OCI-LY3 (cell line): ENCODE measurements around the gene TMEM69.

Experiments used
- H2AFZ ChIP-seq: fragments of 200-600, 300-600 bp; shearing (Covaris generic); 2 replicates; pipeline ENCODE4 v1.6.0; 2014; ENCODE audit warnings: antibody characterized with exemption, low read depth, low read length
- H3K27ac ChIP-seq: fragments of 200-600, 300-600 bp; sonication (generic); 2 replicates; pipeline ENCODE4 v1.5.1; 2014; ENCODE audit warnings: mild to moderate bottlenecking, low read length, moderate library complexity, mixed read lengths
- H3K27me3 ChIP-seq: fragments of 200-600, 300-600 bp; sonication (generic); 2 replicates; pipeline ENCODE4 v1.6.1; 2014; ENCODE audit warnings: low read depth, low read length, mixed read lengths
- H3K36me3 ChIP-seq: fragments of 200-600, 300-600 bp; sonication (generic); replicated peaks from 2 replicates; pipeline ENCODE3; 2014; ENCODE audit warnings: low read depth, low read length, mixed read lengths
- H3K4me1 ChIP-seq: fragments of 300-600, 200-600 bp; sonication (generic); 2 replicates; pipeline ENCODE4 v1.6.1; 2014; ENCODE audit warnings: low read length, mixed read lengths
- H3K4me2 ChIP-seq: fragments of 200-600, 300-600 bp; sonication (generic); 2 replicates; pipeline ENCODE4 v1.6.1; 2014; ENCODE audit warnings: low read length, mixed read lengths
- H3K4me3 ChIP-seq: fragments of 300-600, 200-600 bp; sonication (generic); 2 replicates; pipeline ENCODE4 v1.5.1; 2014; ENCODE audit warnings: antibody characterized with exemption, mild to moderate bottlenecking, low read length, moderate library complexity
- H3K79me2 ChIP-seq: fragments of 300-600, 200-600 bp; shearing (Covaris generic); 2 replicates; pipeline ENCODE4 v1.6.1; 2014; ENCODE audit warnings: mild to moderate bottlenecking, low read length, mixed read lengths
- H3K9ac ChIP-seq: fragments of 300-600, 200-600 bp; shearing (Covaris generic); 2 replicates; pipeline ENCODE4 v1.6.0; 2014; ENCODE audit warnings: mild to moderate bottlenecking, low read length, moderate library complexity
- H3K9me3 ChIP-seq: fragments of 200-600, 300-600 bp; shearing (Covaris generic); 2 replicates; pipeline ENCODE4 v1.6.1; 2014; ENCODE audit warnings: low read length, mixed read lengths; ENCODE audit not compliant: insufficient read depth
- H4K20me1 ChIP-seq: fragments of 200-600, 300-600 bp; sonication (generic); 2 replicates; pipeline ENCODE4 v1.6.1; 2016; ENCODE audit warnings: low read length, mixed read lengths; ENCODE audit not compliant: insufficient read depth
- EZH2phosphoT487 ChIP-seq: fragments of 200-600 bp; shearing (Covaris generic); IDR thresholded peaks from 2 replicates; pipeline ENCODE4 v1.6.1; 2018; ENCODE audit warnings: antibody characterized with exemption, mixed run types, low read depth
- TF ChIP-seq, protein P1 (sequence below): fragments of 200-600, 300-600 bp; sonication (generic); IDR thresholded peaks from 2 replicates; pipeline ENCODE4 v1.5.1; 2014; ENCODE audit warnings: antibody characterized with exemption, low read length, low read depth

Gene TMEM69

GRCh38 chr1:45684402-45684801 lies 3.6 kb upstream of the TMEM69 start:
- Histone ChIP-seq H3K4me3 (no peak overlapping the region), H3K27ac (no peak overlapping the region), H3K9me3 (no peaks in the 10 kb centered on the region), H3K27me3 (no peaks in the 10 kb centered on the region), H3K79me2 (peaks cover 89% of the 10 kb centered on the region), H2AFZ (no peak overlapping the region), H3K4me2 (peak overlapping the region; percentile 67), H3K9ac (peak overlapping the region; percentile 99; the same call in 1 of the 2 replicates), H3K36me3 (no peaks in the 10 kb centered on the region), H4K20me1 (peaks cover 28% of the 10 kb centered on the region), H3K4me1 (peaks cover 18% of the 10 kb centered on the region)
- TF ChIP-seq EZH2phosphoT487 = no peak
- TF ChIP-seq, protein P1, sequence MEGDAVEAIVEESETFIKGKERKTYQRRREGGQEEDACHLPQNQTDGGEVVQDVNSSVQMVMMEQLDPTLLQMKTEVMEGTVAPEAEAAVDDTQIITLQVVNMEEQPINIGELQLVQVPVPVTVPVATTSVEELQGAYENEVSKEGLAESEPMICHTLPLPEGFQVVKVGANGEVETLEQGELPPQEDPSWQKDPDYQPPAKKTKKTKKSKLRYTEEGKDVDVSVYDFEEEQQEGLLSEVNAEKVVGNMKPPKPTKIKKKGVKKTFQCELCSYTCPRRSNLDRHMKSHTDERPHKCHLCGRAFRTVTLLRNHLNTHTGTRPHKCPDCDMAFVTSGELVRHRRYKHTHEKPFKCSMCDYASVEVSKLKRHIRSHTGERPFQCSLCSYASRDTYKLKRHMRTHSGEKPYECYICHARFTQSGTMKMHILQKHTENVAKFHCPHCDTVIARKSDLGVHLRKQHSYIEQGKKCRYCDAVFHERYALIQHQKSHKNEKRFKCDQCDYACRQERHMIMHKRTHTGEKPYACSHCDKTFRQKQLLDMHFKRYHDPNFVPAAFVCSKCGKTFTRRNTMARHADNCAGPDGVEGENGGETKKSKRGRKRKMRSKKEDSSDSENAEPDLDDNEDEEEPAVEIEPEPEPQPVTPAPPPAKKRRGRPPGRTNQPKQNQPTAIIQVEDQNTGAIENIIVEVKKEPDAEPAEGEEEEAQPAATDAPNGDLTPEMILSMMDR = no peak

DNA sequence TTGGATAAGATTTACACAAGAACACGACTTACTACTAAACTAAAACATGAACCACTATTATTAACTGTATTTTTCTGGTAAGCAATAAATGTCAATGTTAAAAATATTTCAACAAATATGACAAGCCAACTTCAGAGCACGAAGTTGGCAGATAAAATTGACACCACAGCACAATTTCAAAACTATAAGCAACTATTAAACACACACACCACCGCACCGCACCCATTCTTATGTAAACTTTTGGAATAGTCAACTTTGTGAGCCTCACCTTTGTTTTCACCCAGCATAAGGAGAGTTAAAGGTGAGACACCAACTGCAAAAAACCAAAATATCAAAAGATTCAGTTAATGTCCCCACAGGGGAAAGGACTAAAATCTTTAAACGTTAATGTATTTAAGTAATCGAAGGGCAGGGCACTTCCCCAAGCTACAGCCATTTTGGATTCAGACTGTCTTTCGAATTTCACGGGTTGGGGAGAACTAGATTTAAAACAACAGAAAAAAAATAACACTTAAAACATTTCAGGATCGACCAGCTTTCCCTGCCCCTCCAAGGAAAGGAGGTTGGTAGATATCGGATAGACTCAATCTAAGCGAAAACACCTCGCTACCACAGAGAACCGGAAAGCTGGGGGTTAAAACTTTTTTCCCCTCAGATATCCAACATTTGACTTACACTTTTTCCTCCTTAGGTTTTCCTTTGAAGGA lies 2.5 kb upstream of the TMEM69 start:
- H3K4me1 ChIP-seq = peaks cover 18% of the 10 kb centered on the region
- peaks cover 25% of the 10 kb centered on the region for H4K20me1 ChIP-seq
- H3K9me3 ChIP-seq = no peaks in the 10 kb centered on the region
- peaks cover 89% of the 10 kb centered on the region for H3K79me2 ChIP-seq
- no peak for TF ChIP-seq EZH2phosphoT487
- TF ChIP-seq, protein P1 = no peak
- H3K36me3 ChIP-seq = peaks cover 3% of the 10 kb centered on the region
- no peaks in the 10 kb centered on the region for H3K27me3 ChIP-seq
- H3K27ac ChIP-seq = peak overlapping the region; percentile 69
- 0 out of 2 replicates have a peak overlapping the region, but pooled peaks have one; percentile 91 for H2AFZ ChIP-seq
- H3K4me2 ChIP-seq = peak overlapping the region; percentile 67
- peak overlapping the region; percentile 99 for H3K9ac ChIP-seq
- H3K4me3 ChIP-seq = peak overlapping the region; percentile 99

- Histone ChIP-seq H2AFZ (peak overlapping the region; percentile 91; the same call in 1 of the 2 replicates), H3K27me3 (no peaks in the 10 kb centered on the region), H3K9ac (peak overlapping the region; percentile 99), H3K79me2 (peaks cover 89% of the 10 kb centered on the region), H3K36me3 (peaks cover 3% of the 10 kb centered on the region), H3K4me3 (peak overlapping the region; percentile 99), H3K9me3 (no peaks in the 10 kb centered on the region), H3K4me1 (peaks cover 18% of the 10 kb centered on the region), H3K4me2 (peak overlapping the region; percentile 67), H4K20me1 (peaks cover 20% of the 10 kb centered on the region), H3K27ac (peak overlapping the region; percentile 69)
- TF ChIP-seq EZH2phosphoT487 = no peak
- TF ChIP-seq, protein P1 = peak; percentile 8; the same call in 1 of the 2 replicates
Observed at GRCh38 chr1:45686015-45686287, 2.0 kb upstream of the TMEM69 start.

- peak within 1 kb of the TSS; percentile 96 for H3K4me2 ChIP-seq
- H3K9me3 ChIP-seq = no peaks in the 10 kb centered on the region
- H3K4me1 ChIP-seq = peaks cover 18% of the 10 kb centered on the region
- peak within 1 kb of the TSS; percentile 99 for H3K9ac ChIP-seq
- no peak for TF ChIP-seq EZH2phosphoT487
- TF ChIP-seq, protein P1 = no peak
- H3K36me3 ChIP-seq = peaks cover 3% of the 10 kb centered on the region
- no peaks in the 10 kb centered on the region for H3K27me3 ChIP-seq
- peak within 1 kb of the TSS; percentile 94 for H3K27ac ChIP-seq
- peaks cover 15% of the 10 kb centered on the region for H4K20me1 ChIP-seq
- peak within 1 kb of the TSS; percentile 99 for H3K4me3 ChIP-seq
- peaks cover 89% of the 10 kb centered on the region for H3K79me2 ChIP-seq
- peak within 1 kb of the TSS; percentile 91 for H2AFZ ChIP-seq
Observed at GRCh38 chr1:45686288-45687013, 1.5 kb upstream of the TMEM69 start, which contains the start of gene GPBP1L1. GPBP1L1 (minus strand) TSS chr1:45686533; CDS start chr1:45659087, 27,446 bp downstream.
